ENCODE measurements around the gene USP25. TPM values are rescaled to one million over a fixed set of nuclear protein-coding genes. Genes with fewer than 3 reads are reported as not detected.

The USP25 gene
- total RNA-seq, 1 experiment from 2014 or later = 33.6 TPM

DNA sequence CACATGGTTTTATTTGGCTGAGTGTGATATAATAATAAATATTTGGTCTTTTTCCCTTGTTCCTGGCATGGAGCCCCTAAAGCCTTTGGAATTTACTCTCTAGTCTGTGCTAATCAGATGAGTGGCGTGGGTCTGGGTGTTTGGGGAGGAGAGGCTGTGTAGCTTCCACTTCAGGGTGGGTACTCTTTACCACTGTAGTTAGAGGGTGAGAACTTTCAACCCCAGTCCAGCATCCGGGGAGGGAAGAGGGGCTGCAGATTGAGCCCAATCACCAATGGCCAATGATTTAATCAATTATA, 20.0 kb downstream of the USP25 start:
- no peaks in the 10 kb centered on the region for H4K20me1 ChIP-seq (ENCODE audit: insufficient read depth)
- no peaks in the 10 kb centered on the region for H3K36me3 ChIP-seq (ENCODE audit: control insufficient read depth in 1 of 2, insufficient read depth in 2 of 2, low read length in 2 of 2)
- H3K9ac ChIP-seq (ENCODE audit: low read length) = no peak overlapping the region
- H3K27me3 ChIP-seq (ENCODE audit: insufficient read depth, low read length) = no peaks in the 10 kb centered on the region
- TF ChIP-seq, protein P1, sequence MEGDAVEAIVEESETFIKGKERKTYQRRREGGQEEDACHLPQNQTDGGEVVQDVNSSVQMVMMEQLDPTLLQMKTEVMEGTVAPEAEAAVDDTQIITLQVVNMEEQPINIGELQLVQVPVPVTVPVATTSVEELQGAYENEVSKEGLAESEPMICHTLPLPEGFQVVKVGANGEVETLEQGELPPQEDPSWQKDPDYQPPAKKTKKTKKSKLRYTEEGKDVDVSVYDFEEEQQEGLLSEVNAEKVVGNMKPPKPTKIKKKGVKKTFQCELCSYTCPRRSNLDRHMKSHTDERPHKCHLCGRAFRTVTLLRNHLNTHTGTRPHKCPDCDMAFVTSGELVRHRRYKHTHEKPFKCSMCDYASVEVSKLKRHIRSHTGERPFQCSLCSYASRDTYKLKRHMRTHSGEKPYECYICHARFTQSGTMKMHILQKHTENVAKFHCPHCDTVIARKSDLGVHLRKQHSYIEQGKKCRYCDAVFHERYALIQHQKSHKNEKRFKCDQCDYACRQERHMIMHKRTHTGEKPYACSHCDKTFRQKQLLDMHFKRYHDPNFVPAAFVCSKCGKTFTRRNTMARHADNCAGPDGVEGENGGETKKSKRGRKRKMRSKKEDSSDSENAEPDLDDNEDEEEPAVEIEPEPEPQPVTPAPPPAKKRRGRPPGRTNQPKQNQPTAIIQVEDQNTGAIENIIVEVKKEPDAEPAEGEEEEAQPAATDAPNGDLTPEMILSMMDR (IDR thresholded peaks at IDR 0.05 in 2 of 3, conservative IDR thresholded peaks at IDR 0.05 in 1 of 3; ENCODE audit: borderline replicate concordance in 1 of 3, insufficient read depth in 1 of 3, low read depth in 2 of 3, low read length in 2 of 3) = no peak
- TF ChIP-seq POLR2AphosphoS5 (IDR thresholded peaks at IDR 0.05; ENCODE audit: low read depth, low read length) (no peak), SRF (IDR thresholded peaks at IDR 0.05; ENCODE audit: low read depth) (no peak), ZNF274 (IDR thresholded peaks at IDR 0.05; ENCODE audit: low read depth, low read length) (no peak), EZH2phosphoT487 (IDR thresholded peaks at IDR 0.05; ENCODE audit: borderline replicate concordance) (no peak), SP1 (IDR thresholded peaks at IDR 0.05; ENCODE audit: low read depth) (no peak), TCF7L2 (IDR thresholded peaks at IDR 0.05; ENCODE audit: borderline replicate concordance, extremely low read depth, insufficient read depth, insufficient read length) (no peak), FOSL1 (IDR thresholded peaks at IDR 0.05; ENCODE audit: low read depth) (no peak), EGR1 (IDR thresholded peaks at IDR 0.05; ENCODE audit: low read depth) (no peak), YY1 (IDR thresholded peaks at IDR 0.05; ENCODE audit: extremely low read depth, insufficient replicate concordance, low read depth, low read length) (no peak)
- TF ChIP-seq, protein P2, sequence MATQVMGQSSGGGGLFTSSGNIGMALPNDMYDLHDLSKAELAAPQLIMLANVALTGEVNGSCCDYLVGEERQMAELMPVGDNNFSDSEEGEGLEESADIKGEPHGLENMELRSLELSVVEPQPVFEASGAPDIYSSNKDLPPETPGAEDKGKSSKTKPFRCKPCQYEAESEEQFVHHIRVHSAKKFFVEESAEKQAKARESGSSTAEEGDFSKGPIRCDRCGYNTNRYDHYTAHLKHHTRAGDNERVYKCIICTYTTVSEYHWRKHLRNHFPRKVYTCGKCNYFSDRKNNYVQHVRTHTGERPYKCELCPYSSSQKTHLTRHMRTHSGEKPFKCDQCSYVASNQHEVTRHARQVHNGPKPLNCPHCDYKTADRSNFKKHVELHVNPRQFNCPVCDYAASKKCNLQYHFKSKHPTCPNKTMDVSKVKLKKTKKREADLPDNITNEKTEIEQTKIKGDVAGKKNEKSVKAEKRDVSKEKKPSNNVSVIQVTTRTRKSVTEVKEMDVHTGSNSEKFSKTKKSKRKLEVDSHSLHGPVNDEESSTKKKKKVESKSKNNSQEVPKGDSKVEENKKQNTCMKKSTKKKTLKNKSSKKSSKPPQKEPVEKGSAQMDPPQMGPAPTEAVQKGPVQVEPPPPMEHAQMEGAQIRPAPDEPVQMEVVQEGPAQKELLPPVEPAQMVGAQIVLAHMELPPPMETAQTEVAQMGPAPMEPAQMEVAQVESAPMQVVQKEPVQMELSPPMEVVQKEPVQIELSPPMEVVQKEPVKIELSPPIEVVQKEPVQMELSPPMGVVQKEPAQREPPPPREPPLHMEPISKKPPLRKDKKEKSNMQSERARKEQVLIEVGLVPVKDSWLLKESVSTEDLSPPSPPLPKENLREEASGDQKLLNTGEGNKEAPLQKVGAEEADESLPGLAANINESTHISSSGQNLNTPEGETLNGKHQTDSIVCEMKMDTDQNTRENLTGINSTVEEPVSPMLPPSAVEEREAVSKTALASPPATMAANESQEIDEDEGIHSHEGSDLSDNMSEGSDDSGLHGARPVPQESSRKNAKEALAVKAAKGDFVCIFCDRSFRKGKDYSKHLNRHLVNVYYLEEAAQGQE (IDR thresholded peaks at IDR 0.05; ENCODE audit: low read depth) = no peak
- TF ChIP-seq, protein P3, sequence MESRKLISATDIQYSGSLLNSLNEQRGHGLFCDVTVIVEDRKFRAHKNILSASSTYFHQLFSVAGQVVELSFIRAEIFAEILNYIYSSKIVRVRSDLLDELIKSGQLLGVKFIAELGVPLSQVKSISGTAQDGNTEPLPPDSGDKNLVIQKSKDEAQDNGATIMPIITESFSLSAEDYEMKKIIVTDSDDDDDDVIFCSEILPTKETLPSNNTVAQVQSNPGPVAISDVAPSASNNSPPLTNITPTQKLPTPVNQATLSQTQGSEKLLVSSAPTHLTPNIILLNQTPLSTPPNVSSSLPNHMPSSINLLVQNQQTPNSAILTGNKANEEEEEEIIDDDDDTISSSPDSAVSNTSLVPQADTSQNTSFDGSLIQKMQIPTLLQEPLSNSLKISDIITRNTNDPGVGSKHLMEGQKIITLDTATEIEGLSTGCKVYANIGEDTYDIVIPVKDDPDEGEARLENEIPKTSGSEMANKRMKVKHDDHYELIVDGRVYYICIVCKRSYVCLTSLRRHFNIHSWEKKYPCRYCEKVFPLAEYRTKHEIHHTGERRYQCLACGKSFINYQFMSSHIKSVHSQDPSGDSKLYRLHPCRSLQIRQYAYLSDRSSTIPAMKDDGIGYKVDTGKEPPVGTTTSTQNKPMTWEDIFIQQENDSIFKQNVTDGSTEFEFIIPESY (IDR thresholded peaks at IDR 0.05; ENCODE audit: extremely low read depth, insufficient replicate concordance, low read length) = no peak
- ChIA-PET POLR2A (no interaction called here), RAD21 (ENCODE audit: low non-redundant PET in 1 of 2, low total read pairs in 2 of 2, uncharacterized antibody in 2 of 2, unreplicated experiment in 2 of 2) (interaction anchor here in 1 of 2 experiments (0.7 kb wide), 1 partner anchor 578 kb away, joined by 5 read pairs; no protein-coding TSS in a partner anchor), CTCF (no interaction called here)
- H3K4me2 ChIP-seq (ENCODE audit: low read length) = no peak overlapping the region
- no peak for DNase-seq (ENCODE audit: low read depth, low spot score)
- H3K9me3 ChIP-seq (ENCODE audit: control insufficient read depth in 1 of 2, insufficient read depth in 1 of 2, low read depth in 1 of 2, low read length in 2 of 2) = no peaks in the 10 kb centered on the region
- intact Hi-C loops (cut with micrococcal nuclease) = no loop called here
- H3K9me2 ChIP-seq (ENCODE audit: insufficient read depth) = no peaks in the 10 kb centered on the region
- H2AFZ ChIP-seq (ENCODE audit: low read depth, low read length, poor library complexity, severe bottlenecking) = no peak overlapping the region
- no peak for ATAC-seq
- H3K79me2 ChIP-seq (ENCODE audit: insufficient read depth, low read length) = peaks cover 93% of the 10 kb centered on the region
- no TSS peak for BruUV-seq (replicated peaks)
- H3K4me3 ChIP-seq (replicated peaks in 1 of 2; ENCODE audit: low read depth in 1 of 2, low read length in 2 of 2) = no peak overlapping the region
- H3K27ac ChIP-seq (ENCODE audit: low read depth, low read length) = no peak overlapping the region
- no peaks in the 10 kb centered on the region for H3K4me1 ChIP-seq (ENCODE audit: control insufficient read depth in 1 of 2, insufficient read depth in 2 of 2, low read length in 2 of 2)
